Ovary (tissue), 3 donors: ENCODE measurements around the gene KIAA1671.

Experiments used
- CTCF ChIP-seq, 3 donors: fragments of 450-650 bp in 2 of 3; fragments of 200-600 bp in 1 of 3; IDR thresholded peaks; one replicate each; pipeline versions ENCODE4 v1.5.1 to v1.8.0; 2016 to 2022; ENCODE audit warnings: antibody characterized with exemption in 3 of 3, mild to moderate bottlenecking in 1 of 3
- POLR2A ChIP-seq: fragments of 450-650 bp; IDR thresholded peaks from one replicate; pipeline ENCODE4 v1.6.1; 2017; ENCODE audit warnings: antibody characterized with exemption, mild to moderate bottlenecking, moderate library complexity
- donor health status: DM: no; HTN: no; CAD: no.

- TF ChIP-seq CTCF (IDR thresholded peaks at IDR 0.05) (no peak), POLR2A (no peak)
These were observed 16.6 kb upstream of the KIAA1671 start for GRCh38 chr22:24935771-24936483.
